ENCODE results near the gene SETD7. TPM values are rescaled to one million over a fixed set of nuclear protein-coding genes. Genes with fewer than 3 reads are reported as not detected.
A peak's percentile ranks its signal among the peaks of the same experiment; 100 is the strongest.

The SETD7 gene
- total and polyA plus RNA-seq, 2 experiments from 2014 or later = 1.1 to 4.2 TPM

DNA sequence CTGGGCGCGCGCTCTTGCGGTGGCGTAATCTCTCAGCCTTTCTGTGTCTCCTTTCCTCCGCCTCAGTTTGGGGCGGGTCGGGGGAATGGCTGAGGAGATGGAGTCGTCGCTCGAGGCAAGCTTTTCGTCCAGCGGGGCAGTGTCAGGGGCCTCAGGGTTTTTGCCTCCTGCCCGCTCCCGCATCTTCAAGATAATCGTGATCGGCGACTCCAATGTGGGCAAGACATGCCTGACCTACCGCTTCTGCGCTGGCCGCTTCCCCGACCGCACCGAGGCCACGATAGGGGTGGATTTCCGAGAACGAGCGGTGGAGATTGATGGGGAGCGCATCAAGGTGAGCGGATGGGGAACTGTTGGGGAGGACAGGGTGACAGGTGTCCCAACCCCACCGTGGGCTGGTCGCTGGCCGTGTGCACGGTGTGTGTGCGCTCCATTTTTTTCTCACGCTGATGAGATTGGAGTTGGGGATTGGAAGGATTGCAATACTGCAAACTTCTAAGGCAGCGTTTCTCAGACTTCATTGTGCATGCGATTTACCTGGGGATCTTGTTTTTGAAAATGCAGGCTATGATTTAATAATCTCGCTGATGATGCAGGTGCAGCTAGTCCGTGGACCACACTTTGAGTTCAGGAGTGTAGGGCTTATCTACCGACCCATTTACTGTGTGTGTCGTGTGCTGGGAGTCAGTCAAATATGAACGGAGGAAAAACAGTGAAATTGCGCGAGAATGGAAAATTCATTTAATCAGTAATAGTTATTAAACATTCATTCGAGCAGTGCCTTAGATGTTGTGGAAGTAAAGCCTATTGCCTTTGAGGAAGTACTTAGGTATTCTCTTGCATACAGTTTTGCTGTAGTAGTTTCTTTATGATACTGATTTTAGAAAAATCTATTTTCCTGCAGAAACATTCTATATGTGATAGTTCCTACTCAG, 101.6 kb downstream of the SETD7 start, which contains the start of gene RAB33B:
TSS of gene RAB33B (plus strand) at position 11 of the 935 bp plus-strand sequence. CDS start at position 86, 75 bp downstream.
- Mint-ChIP-seq H3K36me3 (ENCODE audit: low read depth) (peaks cover 9% of the 10 kb centered on the region; the same call in 2 of the 3 replicates), H3K4me1 (peaks cover 53% of the 10 kb centered on the region)
- H3K4me1 ChIP-seq (ENCODE audit: insufficient read depth) = peaks cover 41% of the 10 kb centered on the region

More for the DNA sequence above, 101.6 kb downstream of the SETD7 start, which contains the start of gene RAB33B:
- ATAC-seq (peak; percentile 14), DNase-seq (ENCODE audit: low spot score) (no peak)
- Histone ChIP-seq H3K27ac (ENCODE audit: low read depth) (peak within 1 kb of the TSS; percentile 97), H3F3A (replicated peaks; ENCODE audit: low read depth) (peaks cover 7% of the 10 kb centered on the region), H3K9me2 (ENCODE audit: insufficient read depth) (no peaks in the 10 kb centered on the region), H2AFZ (peak within 1 kb of the TSS; percentile 84), H3K4me2 (peak within 1 kb of the TSS; percentile 81), H3K4me3 (peak within 1 kb of the TSS; percentile 95), H3K27me3 (ENCODE audit: insufficient read depth) (no peaks in the 10 kb centered on the region), H4K20me1 (replicated peaks; ENCODE audit: insufficient read depth) (peaks cover 8% of the 10 kb centered on the region; the same call in 1 of the 2 replicates), H3K79me2 (replicated peaks; ENCODE audit: insufficient read depth) (peaks cover 64% of the 10 kb centered on the region), H3K36me3 (ENCODE audit: insufficient read depth) (no peaks in the 10 kb centered on the region)
- TF ChIP-seq STAT1 (IDR thresholded peaks at IDR 0.05; ENCODE audit: unreplicated experiment) (no peak), ETS1 (IDR thresholded peaks at IDR 0.05) (no peak), CREB1 (CRISPR knock-in tag; IDR thresholded peaks at IDR 0.05; ENCODE audit: low read depth) (no peak), POLR2AphosphoS5 (IDR thresholded peaks at IDR 0.05; ENCODE audit: low read depth) (no peak; the same call in 1 of the 2 replicates), CTCF (conservative IDR thresholded peaks at IDR 0.05; ENCODE audit: low read depth in 2 of 2) (no peak), JUNB (IDR thresholded peaks at IDR 0.05; ENCODE audit: unreplicated experiment) (no peak), EZH2phosphoT487 (IDR thresholded peaks at IDR 0.05; ENCODE audit: unreplicated experiment) (no peak), EZH2 (IDR thresholded peaks at IDR 0.05; ENCODE audit: low read depth, unreplicated experiment) (no peak), ZNF331 (CRISPR knock-in tag; IDR thresholded peaks at IDR 0.05; ENCODE audit: low read depth) (no peak), ZNF462 (CRISPR knock-in tag; IDR thresholded peaks at IDR 0.05) (no peak), NANOG (IDR thresholded peaks at IDR 0.05; ENCODE audit: borderline replicate concordance) (no peak), ZNF114 (CRISPR knock-in tag; IDR thresholded peaks at IDR 0.05) (no peak)
- TF ChIP-seq, protein P1, sequence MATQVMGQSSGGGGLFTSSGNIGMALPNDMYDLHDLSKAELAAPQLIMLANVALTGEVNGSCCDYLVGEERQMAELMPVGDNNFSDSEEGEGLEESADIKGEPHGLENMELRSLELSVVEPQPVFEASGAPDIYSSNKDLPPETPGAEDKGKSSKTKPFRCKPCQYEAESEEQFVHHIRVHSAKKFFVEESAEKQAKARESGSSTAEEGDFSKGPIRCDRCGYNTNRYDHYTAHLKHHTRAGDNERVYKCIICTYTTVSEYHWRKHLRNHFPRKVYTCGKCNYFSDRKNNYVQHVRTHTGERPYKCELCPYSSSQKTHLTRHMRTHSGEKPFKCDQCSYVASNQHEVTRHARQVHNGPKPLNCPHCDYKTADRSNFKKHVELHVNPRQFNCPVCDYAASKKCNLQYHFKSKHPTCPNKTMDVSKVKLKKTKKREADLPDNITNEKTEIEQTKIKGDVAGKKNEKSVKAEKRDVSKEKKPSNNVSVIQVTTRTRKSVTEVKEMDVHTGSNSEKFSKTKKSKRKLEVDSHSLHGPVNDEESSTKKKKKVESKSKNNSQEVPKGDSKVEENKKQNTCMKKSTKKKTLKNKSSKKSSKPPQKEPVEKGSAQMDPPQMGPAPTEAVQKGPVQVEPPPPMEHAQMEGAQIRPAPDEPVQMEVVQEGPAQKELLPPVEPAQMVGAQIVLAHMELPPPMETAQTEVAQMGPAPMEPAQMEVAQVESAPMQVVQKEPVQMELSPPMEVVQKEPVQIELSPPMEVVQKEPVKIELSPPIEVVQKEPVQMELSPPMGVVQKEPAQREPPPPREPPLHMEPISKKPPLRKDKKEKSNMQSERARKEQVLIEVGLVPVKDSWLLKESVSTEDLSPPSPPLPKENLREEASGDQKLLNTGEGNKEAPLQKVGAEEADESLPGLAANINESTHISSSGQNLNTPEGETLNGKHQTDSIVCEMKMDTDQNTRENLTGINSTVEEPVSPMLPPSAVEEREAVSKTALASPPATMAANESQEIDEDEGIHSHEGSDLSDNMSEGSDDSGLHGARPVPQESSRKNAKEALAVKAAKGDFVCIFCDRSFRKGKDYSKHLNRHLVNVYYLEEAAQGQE (IDR thresholded peaks at IDR 0.05; ENCODE audit: unreplicated experiment) = no peak
- H3K9me3 Mint-ChIP-seq = no peaks in the 10 kb centered on the region
- peak within 1 kb of the TSS; percentile 96 for H3K4me3 Mint-ChIP-seq
- peak within 1 kb of the TSS; percentile 98 for H3K27ac Mint-ChIP-seq
- H3K27me3 Mint-ChIP-seq (ENCODE audit: insufficient read depth, low read depth, poor library complexity) = peaks cover 10% of the 10 kb centered on the region
